K562 (cell line): ENCODE results near the gene OR4K5.

Source experiments
- BACH1 ChIP-seq: fragments of 200-800 bp; sonication (Bioruptor generic); IDR thresholded peaks from 2 replicates; pipeline ENCODE4 v1.6.1; 2016; ENCODE audit warnings: missing genetic modification characterization, missing compliant biosample characterization
- CHD2 ChIP-seq: IDR thresholded peaks from 2 replicates; pipeline ENCODE4 v1.6.1; 2011; ENCODE audit warnings: low read depth, low read length
- CTCF ChIP-seq, 3 experiments: IDR thresholded peaks in 2 of 3; conservative IDR thresholded peaks in 1 of 3; 2 replicates each; pipeline ENCODE4 v1.5.1; 2011 to 2012; ENCODE audit warnings: low read length in 3 of 3, mild to moderate bottlenecking in 3 of 3, control low read depth in 2 of 3, improper control_type of control experiment in 1 of 3, inconsistent platforms in 1 of 3, low read depth in 1 of 3, mixed read lengths in 1 of 3, moderate library complexity in 1 of 3; ENCODE audit not compliant: insufficient read depth in 2 of 3
- FOXP4 ChIP-seq: sonication (generic); formaldehyde crosslinking; IDR thresholded peaks from 2 replicates; pipeline ENCODE4 v1.8.0; 2022; ENCODE audit warnings: mild to moderate bottlenecking, missing genetic modification reagents, borderline replicate concordance
- HDAC1 ChIP-seq, 2 experiments: fragments of 450-650 bp; IDR thresholded peaks; 2 replicates each; pipeline ENCODE4 v1.6.1; 2016 to 2017; ENCODE audit warnings: inconsistent platforms in 1 of 2, mild to moderate bottlenecking in 1 of 2, moderate library complexity in 1 of 2
- MED1 ChIP-seq: sonication (generic); formaldehyde crosslinking; IDR thresholded peaks from 2 replicates; pipeline ENCODE4 v1.8.1; 2023; ENCODE audit warnings: missing genetic modification reagents, borderline replicate concordance
- RCOR1 ChIP-seq, 2 experiments: IDR thresholded peaks; 2 replicates each; pipeline ENCODE4 v1.6.1; 2012; ENCODE audit warnings: low read depth in 2 of 2, low read length in 2 of 2, borderline replicate concordance in 1 of 2, improper control_type of control experiment in 1 of 2
- ZBTB33 ChIP-seq: sonication (generic); formaldehyde crosslinking; IDR thresholded peaks from 2 replicates; pipeline ENCODE4 v1.8.1; 2023; ENCODE audit warnings: mild to moderate bottlenecking, missing genetic modification reagents
- ZNF121 ChIP-seq: sonication (generic); formaldehyde crosslinking; conservative IDR thresholded peaks from 2 replicates; pipeline ENCODE4 v1.8.0; 2022; ENCODE audit warnings: missing genetic modification reagents
- ZNF76 ChIP-seq: fragments of 250-450 bp; sonication (Bioruptor Pico); IDR thresholded peaks from 2 replicates; pipeline ENCODE4 v1.4.0; 2020; ENCODE audit warnings: mild to moderate bottlenecking, moderate library complexity, borderline replicate concordance
- TF ChIP-seq, protein P1 (sequence below): sonication (generic); formaldehyde crosslinking; IDR thresholded peaks from 2 replicates; pipeline ENCODE4 v1.8.1; 2023; ENCODE audit warnings: mild to moderate bottlenecking, missing genetic modification reagents

DNA sequence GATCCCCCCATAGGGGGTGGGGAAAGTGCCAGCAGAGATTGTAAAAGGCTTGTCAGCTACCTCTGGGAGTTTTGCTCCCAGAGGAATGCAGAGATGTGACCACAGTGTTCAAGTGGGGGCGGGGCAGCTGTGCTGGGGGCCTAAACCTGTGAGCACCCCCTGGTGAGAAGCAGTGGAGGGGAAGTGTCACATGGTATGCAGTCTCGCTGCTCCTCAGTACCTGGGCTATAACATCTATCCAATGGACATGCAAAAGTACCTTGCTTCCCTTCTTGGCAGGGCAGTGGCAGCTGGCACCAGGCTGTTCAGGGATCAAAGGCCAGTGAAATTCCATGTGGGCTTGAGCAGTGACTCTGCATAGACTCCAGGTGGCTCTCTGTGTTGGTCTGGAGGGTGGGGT lies 25.1 kb upstream of the OR4K5 start:
- TF ChIP-seq RCOR1 (IDR thresholded peaks at IDR 0.05; ENCODE audit: borderline replicate concordance in 1 of 2, low read depth in 2 of 2, low read length in 2 of 2) (no peak), CTCF (IDR thresholded peaks at IDR 0.05 in 2 of 3, conservative IDR thresholded peaks at IDR 0.05 in 1 of 3; ENCODE audit: insufficient read depth in 2 of 3, low read depth in 1 of 3, low read length in 3 of 3) (no peak), BACH1 (tag) (no peak), CHD2 (no peak), ZNF76 (no peak), HDAC1 (IDR thresholded peaks at IDR 0.05) (no peak), MED1 (CRISPR knock-in tag) (no peak), ZBTB33 (CRISPR knock-in tag) (no peak), FOXP4 (CRISPR knock-in tag) (no peak), ZNF121 (no peak)
- TF ChIP-seq, protein P1, sequence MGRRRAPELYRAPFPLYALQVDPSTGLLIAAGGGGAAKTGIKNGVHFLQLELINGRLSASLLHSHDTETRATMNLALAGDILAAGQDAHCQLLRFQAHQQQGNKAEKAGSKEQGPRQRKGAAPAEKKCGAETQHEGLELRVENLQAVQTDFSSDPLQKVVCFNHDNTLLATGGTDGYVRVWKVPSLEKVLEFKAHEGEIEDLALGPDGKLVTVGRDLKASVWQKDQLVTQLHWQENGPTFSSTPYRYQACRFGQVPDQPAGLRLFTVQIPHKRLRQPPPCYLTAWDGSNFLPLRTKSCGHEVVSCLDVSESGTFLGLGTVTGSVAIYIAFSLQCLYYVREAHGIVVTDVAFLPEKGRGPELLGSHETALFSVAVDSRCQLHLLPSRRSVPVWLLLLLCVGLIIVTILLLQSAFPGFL = no peak
